Head of caudate nucleus (tissue), 42 donors: ENCODE measurements around the gene ADH6.
"Not testable (repeated sequence)": the region's sequence is repeated elsewhere in the genome, so short reads cannot be mapped to it uniquely, and the experiment has no call there.

ENCODE experiments used
- DNase-seq, 42 donors: peaks; one replicate each; pipeline versions ENCODE4 v3.0.0 to v3.0.0-alpha.2; 2020 to 2021; ENCODE audit warnings: mixed read lengths in 7 of 42
- intact Hi-C: fragments of 100-400 bp; cut with DNase I; formaldehyde crosslinking; loops from one replicate; pipeline ENCODE4 v1.15.0; 2022

ADH6 gene

DNA sequence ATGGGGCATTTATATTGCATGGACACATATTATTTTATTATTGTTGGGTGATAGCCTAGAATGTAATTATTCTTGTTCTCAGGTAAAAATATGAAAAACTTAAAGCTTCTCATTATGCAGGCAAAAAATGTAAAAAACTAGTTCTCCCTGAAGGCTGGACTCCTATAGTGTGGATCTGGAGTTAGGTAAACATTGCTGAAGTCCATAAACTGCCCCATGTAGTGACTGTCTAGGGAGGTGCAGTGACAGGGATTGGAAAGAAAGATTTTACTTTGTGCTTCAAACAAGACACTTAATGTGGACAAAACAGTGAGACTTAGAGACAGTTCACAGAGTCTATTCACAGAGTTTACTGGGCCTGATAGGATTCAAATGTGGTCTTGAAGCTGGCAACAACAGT is 17.0 kb downstream of the ADH6 start:
- no peak for DNase-seq
- intact Hi-C loops, result no loop called here

DNA sequence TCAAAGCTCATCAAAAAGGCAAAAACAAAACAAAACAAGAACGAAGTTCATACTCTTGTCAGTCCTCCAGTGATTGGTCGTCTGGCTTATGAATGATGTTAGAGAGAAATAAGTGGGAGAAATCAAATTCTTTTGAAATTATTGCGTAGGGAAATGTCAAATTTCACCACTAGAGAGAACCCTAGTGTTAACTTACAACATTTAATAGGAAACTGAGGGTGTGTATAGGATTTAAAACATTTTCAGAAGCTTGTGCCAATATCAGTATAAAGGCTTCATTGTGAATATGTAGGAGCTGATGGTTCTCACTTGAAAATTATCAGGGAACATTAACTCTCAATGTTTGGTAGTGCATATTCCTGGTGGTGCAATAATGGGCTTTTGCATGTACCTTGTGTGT is 17.4 kb downstream of the ADH6 start:
- no peak for DNase-seq
- intact Hi-C loops, result no loop called here

- intact Hi-C loops, result no loop called here
- DNase-seq, result no peak
Measured at GRCh38 chr4:99200138-99200537, 18.9 kb downstream of the ADH6 start.

GRCh38 chr4:99190336-99190735 is 28.7 kb downstream of the ADH6 start:
- intact Hi-C loops, result no loop called here
- DNase-seq, result no peak

DNA sequence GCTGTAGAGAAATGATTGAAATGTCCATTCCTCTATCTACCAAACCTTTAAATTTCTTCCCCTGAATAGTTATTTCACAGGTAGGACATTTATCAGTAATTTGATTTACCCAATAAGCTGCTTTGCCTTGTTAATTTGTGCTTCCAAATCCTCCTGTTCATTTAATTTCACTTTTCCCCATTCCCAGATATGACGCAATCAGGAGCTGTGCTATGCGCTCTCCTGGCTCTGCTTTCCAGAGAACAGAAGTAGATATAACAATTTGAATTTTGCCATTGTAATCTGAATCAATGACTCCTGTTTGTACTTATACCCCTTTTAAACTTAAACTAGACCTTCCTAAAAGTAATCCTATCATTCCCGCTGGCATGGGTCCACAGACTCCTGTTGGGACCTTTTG is 29.1 kb downstream of the ADH6 start:
- DNase-seq, intact Hi-C loops: not testable (repeated sequence)

- intact Hi-C loops, result no loop called here
- no peak for DNase-seq
Measured at GRCh38 chr4:99186029-99186428, 33.0 kb downstream of the ADH6 start.

DNA sequence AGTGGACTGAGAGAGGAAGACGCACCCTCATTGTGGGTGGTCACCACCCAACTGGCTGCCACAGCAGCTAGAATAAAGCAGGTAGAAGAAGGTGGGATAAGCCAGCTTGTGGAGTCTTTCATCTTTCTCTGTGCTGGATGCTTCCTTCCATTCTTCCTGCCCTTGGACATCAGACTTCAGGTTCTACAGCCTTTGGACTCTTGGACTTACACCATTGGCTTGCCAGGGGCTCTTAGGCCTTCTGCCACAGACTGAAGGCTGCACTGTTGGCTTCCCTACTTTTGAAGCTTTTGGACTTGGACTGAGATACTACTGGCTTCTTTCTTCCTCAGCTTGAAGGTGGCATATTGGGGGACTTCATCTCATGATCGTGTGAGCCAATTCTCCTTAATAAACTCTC is 33.5 kb downstream of the ADH6 start:
- DNase-seq, result no peak
- intact Hi-C loops, result no loop called here

DNA sequence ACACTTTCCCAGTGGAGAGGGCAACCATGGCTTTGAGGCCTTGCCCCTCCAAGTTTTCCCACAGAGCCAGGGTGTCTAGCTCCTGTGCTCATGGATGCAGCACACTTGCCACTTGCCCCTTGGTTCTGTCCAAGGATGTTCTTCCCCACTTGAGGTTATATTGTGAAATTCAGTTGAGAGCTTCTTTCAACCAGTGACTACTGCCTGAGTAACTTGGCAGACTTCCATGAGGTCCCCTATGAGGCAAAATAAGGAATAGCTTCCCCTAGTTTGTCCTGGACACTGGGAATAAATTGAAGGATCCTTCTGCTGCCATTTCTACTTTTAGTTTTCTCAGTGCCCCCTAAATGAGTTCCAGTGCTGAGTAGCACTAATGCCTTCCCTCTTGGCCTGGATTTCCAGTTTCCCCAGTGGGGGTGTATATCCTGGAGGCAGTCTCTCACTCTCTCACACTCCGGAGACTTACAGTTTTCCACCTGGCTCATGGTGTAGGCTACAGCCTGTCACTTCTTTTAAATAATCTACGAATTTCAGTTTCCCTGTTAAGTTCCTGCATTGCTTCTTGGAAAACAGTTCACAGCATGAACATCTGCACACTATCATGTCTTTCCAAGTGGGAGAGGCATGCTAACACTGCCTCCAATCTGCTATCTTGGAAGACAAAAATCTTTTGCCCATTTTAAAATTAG is 38.5 kb downstream of the ADH6 start:
- intact Hi-C loops, result no loop called here
- DNase-seq, result no peak

GRCh38 chr4:99179626-99180025 is 39.4 kb downstream of the ADH6 start:
- intact Hi-C loops, result no loop called here
- no peak for DNase-seq

DNA sequence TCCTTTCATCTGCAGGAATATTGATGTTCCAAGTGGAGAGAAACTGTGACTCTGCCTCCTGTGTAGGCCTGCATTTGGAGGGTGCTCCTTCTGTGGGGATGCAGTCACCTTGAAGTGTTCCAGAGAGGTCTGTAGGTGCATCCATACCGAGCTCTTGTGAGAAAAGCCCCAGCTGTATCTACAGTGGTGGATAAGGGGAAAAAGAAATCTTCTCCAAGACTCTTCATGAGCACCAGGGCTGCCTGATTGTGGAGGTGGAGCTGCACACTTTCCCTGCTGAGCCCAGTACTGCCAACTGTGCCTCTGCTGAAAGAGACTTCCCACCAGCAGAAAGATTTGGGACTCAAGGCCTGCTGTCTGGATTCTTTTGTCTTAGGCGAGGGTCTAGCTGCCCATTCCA is 39.9 kb downstream of the ADH6 start:
- DNase-seq, result no peak
- intact Hi-C loops, result no loop called here

- intact Hi-C loops, result no loop called here
- no peak for DNase-seq
Measured at GRCh38 chr4:99166544-99166943, 52.5 kb downstream of the ADH6 start.

GRCh38 chr4:99165978-99166377 is 53.1 kb downstream of the ADH6 start:
- no peak for DNase-seq
- intact Hi-C loops, result no loop called here

GRCh38 chr4:99161373-99162099 is 57.5 kb downstream of the ADH6 start:
- intact Hi-C loops, result no loop called here

GRCh38 chr4:99159699-99160098 is 59.3 kb downstream of the ADH6 start:
- DNase-seq, result no peak
- intact Hi-C loops, result no loop called here

More at GRCh38 chr4:99161373-99162099, 57.5 kb downstream of the ADH6 start:
- DNase-seq, result no peak

- no peak for DNase-seq
- intact Hi-C loops, result no loop called here
Measured at GRCh38 chr4:99157478-99157935, 61.5 kb downstream of the ADH6 start.

- DNase-seq, result no peak
- intact Hi-C loops, result no loop called here
Measured at GRCh38 chr4:99156992-99157391, 62.1 kb downstream of the ADH6 start.

DNA sequence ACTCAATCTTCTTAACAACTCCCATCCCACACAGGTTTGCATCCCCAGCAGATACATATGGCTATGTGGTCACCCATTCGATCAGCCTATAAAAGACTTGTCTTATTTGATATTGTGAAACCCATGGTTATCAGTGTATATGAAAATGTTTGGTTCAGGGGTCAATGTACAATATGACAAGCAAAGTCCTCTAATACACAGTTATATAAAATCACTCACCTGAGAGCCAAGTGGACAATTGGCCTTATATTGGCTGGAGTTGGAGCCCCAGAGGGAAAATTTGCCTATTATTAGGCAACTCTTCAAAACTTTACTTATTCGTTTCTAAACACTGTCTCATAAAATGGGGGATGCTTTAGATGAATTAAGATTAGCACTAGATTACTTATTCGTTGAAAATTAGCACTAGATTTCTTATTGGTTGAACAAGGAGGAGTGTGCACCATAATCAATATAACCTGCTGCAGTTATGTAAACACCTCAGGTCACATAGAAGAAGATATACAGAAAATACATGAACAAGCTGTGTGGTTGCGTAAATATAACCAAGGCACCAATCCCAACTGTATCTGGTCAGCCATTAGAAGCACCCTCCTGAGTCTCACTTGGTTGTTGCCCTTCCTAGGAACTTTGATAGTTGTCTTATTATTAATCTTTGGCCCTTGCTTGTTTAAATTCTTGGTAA is 64.2 kb downstream of the ADH6 start:
- intact Hi-C loops, result no loop called here
- DNase-seq, result no peak
